HEK293T (cell line): ENCODE data around the gene SUSD3.

Experiments used
- CTCF ChIA-PET: fragments of 350-600 bp; formaldehyde crosslinking; extraction: SDS; loops from one replicate; lab custom pipeline; 2021; ENCODE audit warnings: antibody characterized with exemption, inconsistent platforms; lab: Yijun Ruan, JAX
- POLR2A ChIA-PET: fragments of 350-600 bp; formaldehyde crosslinking; extraction: SDS; loops from one replicate; lab custom pipeline; 2020; ENCODE audit warnings: antibody characterized with exemption, inconsistent platforms; lab: Yijun Ruan, JAX
- DNase-seq: peaks from one replicate; pipeline ENCODE4 v3.0.0; 2012; ENCODE audit warnings: mixed read lengths; ENCODE audit errors: extremely low spot score
- ARNT ChIP-seq: fragments of 450-650 bp; IDR thresholded peaks from 2 replicates; pipeline ENCODE4 v1.6.1; 2017; ENCODE audit warnings: mild to moderate bottlenecking
- BHLHE40 ChIP-seq: fragments of 450-650 bp; IDR thresholded peaks from 2 replicates; pipeline ENCODE4 v1.6.1; 2016; ENCODE audit warnings: mild to moderate bottlenecking, moderate library complexity, borderline replicate concordance
- CTBP1 ChIP-seq: fragments of 450-650 bp; IDR thresholded peaks from 2 replicates; pipeline ENCODE4 v1.6.1; 2016; ENCODE audit warnings: borderline replicate concordance
- ELF4 ChIP-seq: fragments of 450-650 bp; IDR thresholded peaks from 2 replicates; pipeline ENCODE4 v1.6.1; 2017; ENCODE audit warnings: antibody characterized with exemption
- FOXA1 ChIP-seq: fragments of 450-650 bp; IDR thresholded peaks from 2 replicates; pipeline ENCODE4 v1.6.1; 2016; ENCODE audit warnings: mild to moderate bottlenecking
- FOXK2 ChIP-seq: fragments of 450-650 bp; IDR thresholded peaks from 2 replicates; pipeline ENCODE4 v1.6.1; 2016; ENCODE audit warnings: mild to moderate bottlenecking
- FOXM1 ChIP-seq: fragments of 450-650 bp; IDR thresholded peaks from 2 replicates; pipeline ENCODE4 v1.6.1; 2017; ENCODE audit warnings: mild to moderate bottlenecking, borderline replicate concordance
- HDGF ChIP-seq: fragments of 450-650 bp; IDR thresholded peaks from 2 replicates; pipeline ENCODE4 v1.6.1; 2017; ENCODE audit warnings: antibody characterized with exemption, borderline replicate concordance
- L3MBTL2 ChIP-seq: fragments of 450-650 bp; conservative IDR thresholded peaks from 2 replicates; pipeline ENCODE4 v1.6.1; 2016; ENCODE audit warnings: mild to moderate bottlenecking
- LEF1 ChIP-seq: fragments of 450-650 bp; IDR thresholded peaks from 2 replicates; pipeline ENCODE4 v1.6.1; 2017; ENCODE audit warnings: mild to moderate bottlenecking, borderline replicate concordance
- NFRKB ChIP-seq: fragments of 450-650 bp; IDR thresholded peaks from 2 replicates; pipeline ENCODE4 v1.6.1; 2016; ENCODE audit warnings: mild to moderate bottlenecking, moderate library complexity
- PKNOX1 ChIP-seq: fragments of 450-650 bp; IDR thresholded peaks from 2 replicates; pipeline ENCODE4 v1.6.1; 2016
- SP1 ChIP-seq: fragments of 450-650 bp; IDR thresholded peaks from 2 replicates; pipeline ENCODE4 v1.6.1; 2017
- SUZ12 ChIP-seq: fragments of 450-650 bp; IDR thresholded peaks from 2 replicates; pipeline ENCODE4 v1.6.1; 2016; ENCODE audit warnings: mild to moderate bottlenecking
- TARDBP ChIP-seq: fragments of 450-650 bp; IDR thresholded peaks from 2 replicates; pipeline ENCODE4 v1.6.1; 2016
- ZNF384 ChIP-seq: fragments of 450-650 bp; IDR thresholded peaks from 2 replicates; pipeline ENCODE4 v1.6.1; 2016

The SUSD3 gene

GRCh38 chr9:93054758-93055704 is 3.5 kb upstream of the SUSD3 start:
- POLR2A ChIA-PET: interaction anchor here (1.6 kb wide), 1 partner anchor 40 kb away, joined by 5 read pairs; the partner anchor contains the start of gene CARD19
- TF ChIP-seq HDGF (no peak), ELF4 (no peak), FOXA1 (no peak), BHLHE40 (no peak), SUZ12 (no peak), FOXK2 (no peak), L3MBTL2 (no peak), CTBP1 (no peak), PKNOX1 (no peak), FOXM1 (no peak), ZNF384 (no peak), LEF1 (no peak), SP1 (no peak), ARNT (no peak), NFRKB (no peak), TARDBP (no peak)
- CTCF ChIA-PET: no interaction called here
- DNase-seq: no peak

GRCh38 chr9:93057042-93057702 is 1.3 kb upstream of the SUSD3 start:
- POLR2A ChIA-PET: no interaction called here
- TF ChIP-seq NFRKB (no peak), ZNF384 (no peak), ARNT (no peak), BHLHE40 (no peak), L3MBTL2 (no peak), HDGF (no peak), ELF4 (no peak), LEF1 (no peak), FOXK2 (no peak), TARDBP (no peak), FOXA1 (no peak), CTBP1 (no peak), FOXM1 (no peak), SUZ12 (no peak)
- CTCF ChIA-PET: no interaction called here

GRCh38 chr9:93057703-93058354 is 672 bp upstream of the SUSD3 start:
- CTCF ChIA-PET: no interaction called here
- POLR2A ChIA-PET: no interaction called here

More at GRCh38 chr9:93057042-93057702, 1.3 kb upstream of the SUSD3 start:
- no peak for DNase-seq

GRCh38 chr9:93059011-93059714 is 662 bp downstream of the SUSD3 start:
- ChIA-PET CTCF (no interaction called here), POLR2A (no interaction called here)
- no peak for DNase-seq
- TF ChIP-seq FOXK2 (no peak), TARDBP (no peak), BHLHE40 (no peak), FOXA1 (no peak), CTBP1 (no peak), L3MBTL2 (no peak), SUZ12 (no peak), SP1 (no peak), FOXM1 (no peak), ELF4 (no peak), HDGF (no peak), PKNOX1 (no peak), LEF1 (no peak), ARNT (no peak)

More at GRCh38 chr9:93057703-93058354, 672 bp upstream of the SUSD3 start:
- TF ChIP-seq FOXK2 (no peak), HDGF (no peak), ARNT (no peak), ZNF384 (no peak), ELF4 (no peak), CTBP1 (no peak), BHLHE40 (no peak), NFRKB (no peak), SUZ12 (no peak), TARDBP (no peak), SP1 (no peak), FOXA1 (no peak), FOXM1 (no peak), L3MBTL2 (no peak), PKNOX1 (no peak), LEF1 (no peak)
- no peak for DNase-seq
